GM12878 (cell line): ENCODE measurements around the gene BAX. TPM values are rescaled to one million over a fixed set of nuclear protein-coding genes. Genes with fewer than 3 reads are reported as not detected.

Source experiments
- ATAC-seq: fragments of 200-7000 bp; cut with Tn5 transposase; 3 replicates; pipeline ENCODE4 v1.9.1; 2020; ENCODE audit warnings: mild to moderate bottlenecking, moderate library complexity
- BruUV-seq: library from RNA; stranded (reverse); fragments of 400-500 nt; replicated peaks from 2 replicates; lab custom pipeline; 2021; lab: Mats Ljungman, UMichigan
- CTCF ChIA-PET: fragments of 300-600 bp; sonication (Branson Sonifier 250); formaldehyde crosslinking; extraction: SDS; loops from one replicate; lab custom pipeline; 2021; ENCODE audit warnings: inconsistent platforms; lab: Yijun Ruan, JAX
- POLR2A ChIA-PET: fragments of 350-600 bp; formaldehyde crosslinking; extraction: SDS; loops from one replicate; lab custom pipeline; 2021; ENCODE audit warnings: inconsistent platforms; lab: Charles Lee
- RAD21 ChIA-PET: fragments of 300-600 bp; sonication (Branson Sonifier 250); formaldehyde crosslinking; loops from one replicate; lab custom pipeline; 2023; ENCODE audit warnings: antibody characterized with exemption; ENCODE audit not compliant: unreplicated experiment; lab: Charles Lee
- SMC1A ChIA-PET: fragments of 300-600 bp; sonication (Branson Sonifier 250); formaldehyde crosslinking; loops from one replicate; lab custom pipeline; 2023; ENCODE audit not compliant: unreplicated experiment, uncharacterized antibody; lab: Charles Lee
- DNase-seq: peaks from one replicate; pipeline ENCODE4 v3.0.0-alpha.2; 2011; ENCODE audit warnings: low read depth, low spot score
- FAIRE-seq: peaks from 3 replicates; lab custom pipeline; 2011; peaks lifted over from hg19 to GRCh38; lab: Jason Lieb, UNC
- H2AFZ ChIP-seq: 2 replicates; pipeline ENCODE4 v1.6.0; 2011; ENCODE audit warnings: low read depth, low read length, control low read depth; ENCODE audit not compliant: control insufficient read depth
- H3K27ac ChIP-seq: 2 replicates; pipeline ENCODE4 v1.5.1; 2011; ENCODE audit warnings: control low read depth; ENCODE audit not compliant: control insufficient read depth, insufficient read depth
- H3K27me3 ChIP-seq, 2 experiments: replicated peaks in 1 of 2; 2 replicates each; pipeline versions ENCODE4 v1.6.0 to v1.6.1; 2011; ENCODE audit warnings: low read length in 1 of 2; ENCODE audit not compliant: control insufficient read depth in 2 of 2, insufficient read depth in 2 of 2
- H3K36me3 ChIP-seq, 2 experiments: 2 replicates each; pipeline ENCODE4 v1.5.1; 2011; ENCODE audit warnings: low read length in 1 of 2; ENCODE audit not compliant: control insufficient read depth in 2 of 2, insufficient read depth in 2 of 2
- H3K4me1 ChIP-seq: 2 replicates; pipeline ENCODE4 v1.6.1; 2011; ENCODE audit warnings: mild to moderate bottlenecking, low read length, moderate library complexity, mixed read lengths; ENCODE audit not compliant: control insufficient read depth, insufficient read depth
- H3K4me2 ChIP-seq: 2 replicates; pipeline ENCODE4 v1.6.0; 2011; ENCODE audit warnings: control low read depth; ENCODE audit not compliant: control insufficient read depth, insufficient read depth
- H3K4me3 ChIP-seq: fragments of 200-600 bp; sonication (generic); 2 replicates; pipeline ENCODE4 v1.5.1; 2016
- H3K79me2 ChIP-seq: 2 replicates; pipeline ENCODE4 v1.6.0; 2011; ENCODE audit warnings: low read length; ENCODE audit not compliant: control insufficient read depth, insufficient read depth
- H3K9ac ChIP-seq: 2 replicates; pipeline ENCODE4 v1.8.0; 2011; ENCODE audit warnings: low read length, control low read depth, mixed read lengths; ENCODE audit not compliant: control insufficient read depth, insufficient read depth
- H3K9me3 ChIP-seq: replicated peaks from 3 replicates; pipeline ENCODE4 v1.5.1; 2011; ENCODE audit warnings: mild to moderate bottlenecking, low read length; ENCODE audit not compliant: control insufficient read depth, insufficient read depth
- H4K20me1 ChIP-seq: 2 replicates; pipeline ENCODE4 v1.6.0; 2011; ENCODE audit not compliant: control insufficient read depth, insufficient read depth
- BCL11A ChIP-seq: IDR thresholded peaks from 2 replicates; pipeline ENCODE4 v1.6.1; 2011; ENCODE audit warnings: low read depth, low read length
- CREB1 ChIP-seq: IDR thresholded peaks from 2 replicates; pipeline ENCODE4 v1.6.1; 2012; ENCODE audit warnings: low read depth, mild to moderate bottlenecking, inconsistent platforms
- JUND ChIP-seq: IDR thresholded peaks from 2 replicates; pipeline ENCODE4 v1.6.1; 2012; ENCODE audit warnings: low read depth, mild to moderate bottlenecking, low read length, improper control_type of control experiment, moderate library complexity
- MEF2A ChIP-seq: IDR thresholded peaks from 2 replicates; pipeline ENCODE4 v1.6.1; 2011; ENCODE audit warnings: low read depth, mild to moderate bottlenecking, low read length, moderate library complexity; ENCODE audit not compliant: insufficient read depth
- RAD21 ChIP-seq: IDR thresholded peaks from 2 replicates; pipeline ENCODE4 v1.6.1; 2011; ENCODE audit warnings: mild to moderate bottlenecking, low read depth, low read length, moderate library complexity; ENCODE audit not compliant: insufficient read depth
- SMAD1 ChIP-seq: fragments of 450-650 bp; IDR thresholded peaks from 2 replicates; pipeline ENCODE4 v1.6.1; 2018; ENCODE audit warnings: mild to moderate bottlenecking, low read depth; ENCODE audit not compliant: partially characterized antibody
- SMARCA5 ChIP-seq: fragments of 450-650 bp; IDR thresholded peaks from 2 replicates; pipeline ENCODE4 v1.6.1; 2017; ENCODE audit warnings: mild to moderate bottlenecking
- SRF ChIP-seq, 2 experiments: IDR thresholded peaks; 2 replicates each; pipeline ENCODE4 v1.6.1; 2011; ENCODE audit warnings: low read depth in 2 of 2, low read length in 2 of 2, mild to moderate bottlenecking in 1 of 2, moderate library complexity in 1 of 2
- STAT1 ChIP-seq: fragments of 450-650 bp; conservative IDR thresholded peaks from 2 replicates; pipeline ENCODE4 v1.6.1; 2014; ENCODE audit warnings: antibody characterized with exemption, mild to moderate bottlenecking
- SUZ12 ChIP-seq: fragments of 200-600 bp; sonication (generic); IDR thresholded peaks from one replicate; pipeline ENCODE4 v1.6.1; 2018; ENCODE audit warnings: antibody characterized with exemption, mild to moderate bottlenecking; ENCODE audit not compliant: unreplicated experiment
- TBL1XR1 ChIP-seq: IDR thresholded peaks from 2 replicates; pipeline ENCODE4 v1.6.1; 2012; ENCODE audit warnings: low read depth, low read length, improper control_type of control experiment
- ZNF217 ChIP-seq: fragments of 450-650 bp; IDR thresholded peaks from 2 replicates; pipeline ENCODE4 v1.6.1; 2017; ENCODE audit warnings: antibody characterized with exemption, mild to moderate bottlenecking
- WGBS: methylation state at CpG from one replicate; pipeline ENCODE4 v1.1.6; 2016; ENCODE audit warnings: low lambda C conversion rate; ENCODE audit not compliant: insufficient replicate concordance, insufficient coverage; ENCODE audit errors: missing lambda C conversion rate; 5-methylcytosine and 5-hydroxymethylcytosine counted together
- in situ Hi-C: fragments of 300-500 bp; cut with MboI; formaldehyde crosslinking; loops from 9 replicates; pipeline ENCODE4 v1.14.3; 2018; ENCODE audit warnings: mixed read lengths
- intact Hi-C: fragments of 100-400 bp; cut with micrococcal nuclease; formaldehyde crosslinking; loops from one replicate; pipeline ENCODE4 v1.14.2; 2022; ENCODE audit not compliant: unreplicated experiment
- polyA plus RNA-seq, 11 experiments: library from polyadenylated mRNA; depleted of rRNA in 4 of 11; unstranded in 6 of 11; stranded (reverse) in 5 of 11; fragments of >200 nt; fragmentation: Nextera tagmentation in 4 of 11; fragmentation: Illumina TruSeq in 1 of 11; extraction: Ambion mirVana in 4 of 11; extraction: Trizol in 1 of 11; gene quantifications; 1 replicate in 1 of 11; 2 replicates in 10 of 11; pipeline versions ENCODE4 v1.2.1 to v1.2.3, GENCODE V29; 2011 to 2016; ENCODE audit warnings: inconsistent platforms in 2 of 11, missing spikeins in 2 of 11, low read depth in 1 of 11
- total RNA-seq, 4 experiments: library from RNA; depleted of rRNA in 3 of 4; stranded (reverse); fragments of >200 nt in 3 of 4; fragmentation: Illumina TruSeq in 1 of 4; extraction: Trizol in 1 of 4; gene quantifications; 2 replicates each; pipeline versions ENCODE4 v1.2.1 to v1.2.3, GENCODE V29; 2013 to 2021
- TF ChIP-seq, protein P1 (sequence below): fragments of 450-650 bp; IDR thresholded peaks from 2 replicates; pipeline ENCODE4 v1.6.1; 2014; ENCODE audit warnings: mild to moderate bottlenecking
- TF ChIP-seq, protein P2 (sequence below): IDR thresholded peaks from 2 replicates; pipeline ENCODE4 v1.6.1; 2012; ENCODE audit warnings: low read depth, low read length, improper control_type of control experiment
- TF ChIP-seq, protein P3 (sequence below): fragments of 450-650 bp; formaldehyde crosslinking; IDR thresholded peaks from 2 replicates; pipeline ENCODE4 v1.4.0; 2020; ENCODE audit warnings: mild to moderate bottlenecking, moderate library complexity
- TF ChIP-seq, protein P4 (sequence below): fragments of 450-650 bp; IDR thresholded peaks from 2 replicates; pipeline ENCODE4 v1.6.1; 2017; ENCODE audit warnings: antibody characterized with exemption, mild to moderate bottlenecking, moderate library complexity

BAX gene
- total and polyA plus RNA-seq, 10 of the 15 experiments (the other 5 are each of a cell fraction or from before 2014, with no cell fraction given), result 7.2 to 221 (median 137) TPM

DNA sequence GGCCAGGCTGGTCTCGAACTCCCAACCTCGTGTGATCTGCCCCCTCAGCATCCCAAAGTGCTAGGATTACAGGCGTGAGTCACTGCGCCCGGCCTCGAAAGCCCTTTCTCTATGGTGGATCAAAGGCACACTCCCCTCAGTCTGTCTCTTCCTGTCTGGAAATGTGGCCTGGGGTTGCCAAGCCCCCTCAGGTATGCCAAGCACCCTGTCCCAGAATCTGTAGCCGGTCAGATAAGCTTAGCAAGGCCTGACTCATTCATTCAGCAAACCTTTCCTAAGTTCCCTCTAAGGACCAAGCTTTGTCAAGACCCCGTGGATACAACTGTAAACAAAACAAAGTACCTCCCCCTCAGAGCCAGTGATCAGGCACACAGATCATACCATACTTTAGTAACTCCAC lies 40.5 kb upstream of the BAX start:
- intact Hi-C loops (no loop called here), in situ Hi-C loops (no loop called here)
- TF ChIP-seq, protein P1, sequence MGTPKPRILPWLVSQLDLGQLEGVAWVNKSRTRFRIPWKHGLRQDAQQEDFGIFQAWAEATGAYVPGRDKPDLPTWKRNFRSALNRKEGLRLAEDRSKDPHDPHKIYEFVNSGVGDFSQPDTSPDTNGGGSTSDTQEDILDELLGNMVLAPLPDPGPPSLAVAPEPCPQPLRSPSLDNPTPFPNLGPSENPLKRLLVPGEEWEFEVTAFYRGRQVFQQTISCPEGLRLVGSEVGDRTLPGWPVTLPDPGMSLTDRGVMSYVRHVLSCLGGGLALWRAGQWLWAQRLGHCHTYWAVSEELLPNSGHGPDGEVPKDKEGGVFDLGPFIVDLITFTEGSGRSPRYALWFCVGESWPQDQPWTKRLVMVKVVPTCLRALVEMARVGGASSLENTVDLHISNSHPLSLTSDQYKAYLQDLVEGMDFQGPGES, result no peak
- TF ChIP-seq, protein P2, sequence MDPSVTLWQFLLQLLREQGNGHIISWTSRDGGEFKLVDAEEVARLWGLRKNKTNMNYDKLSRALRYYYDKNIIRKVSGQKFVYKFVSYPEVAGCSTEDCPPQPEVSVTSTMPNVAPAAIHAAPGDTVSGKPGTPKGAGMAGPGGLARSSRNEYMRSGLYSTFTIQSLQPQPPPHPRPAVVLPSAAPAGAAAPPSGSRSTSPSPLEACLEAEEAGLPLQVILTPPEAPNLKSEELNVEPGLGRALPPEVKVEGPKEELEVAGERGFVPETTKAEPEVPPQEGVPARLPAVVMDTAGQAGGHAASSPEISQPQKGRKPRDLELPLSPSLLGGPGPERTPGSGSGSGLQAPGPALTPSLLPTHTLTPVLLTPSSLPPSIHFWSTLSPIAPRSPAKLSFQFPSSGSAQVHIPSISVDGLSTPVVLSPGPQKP, result no peak
- TF ChIP-seq SMAD1 (no peak), SRF (IDR thresholded peaks at IDR 0.05; ENCODE audit: low read depth in 2 of 2, low read length in 2 of 2) (no peak), JUND (no peak), STAT1 (no peak), RAD21 (no peak), BCL11A (no peak), CREB1 (no peak), ZNF217 (no peak), TBL1XR1 (no peak), SUZ12 (no peak), MEF2A (no peak), SMARCA5 (no peak)
- TF ChIP-seq, protein P3, sequence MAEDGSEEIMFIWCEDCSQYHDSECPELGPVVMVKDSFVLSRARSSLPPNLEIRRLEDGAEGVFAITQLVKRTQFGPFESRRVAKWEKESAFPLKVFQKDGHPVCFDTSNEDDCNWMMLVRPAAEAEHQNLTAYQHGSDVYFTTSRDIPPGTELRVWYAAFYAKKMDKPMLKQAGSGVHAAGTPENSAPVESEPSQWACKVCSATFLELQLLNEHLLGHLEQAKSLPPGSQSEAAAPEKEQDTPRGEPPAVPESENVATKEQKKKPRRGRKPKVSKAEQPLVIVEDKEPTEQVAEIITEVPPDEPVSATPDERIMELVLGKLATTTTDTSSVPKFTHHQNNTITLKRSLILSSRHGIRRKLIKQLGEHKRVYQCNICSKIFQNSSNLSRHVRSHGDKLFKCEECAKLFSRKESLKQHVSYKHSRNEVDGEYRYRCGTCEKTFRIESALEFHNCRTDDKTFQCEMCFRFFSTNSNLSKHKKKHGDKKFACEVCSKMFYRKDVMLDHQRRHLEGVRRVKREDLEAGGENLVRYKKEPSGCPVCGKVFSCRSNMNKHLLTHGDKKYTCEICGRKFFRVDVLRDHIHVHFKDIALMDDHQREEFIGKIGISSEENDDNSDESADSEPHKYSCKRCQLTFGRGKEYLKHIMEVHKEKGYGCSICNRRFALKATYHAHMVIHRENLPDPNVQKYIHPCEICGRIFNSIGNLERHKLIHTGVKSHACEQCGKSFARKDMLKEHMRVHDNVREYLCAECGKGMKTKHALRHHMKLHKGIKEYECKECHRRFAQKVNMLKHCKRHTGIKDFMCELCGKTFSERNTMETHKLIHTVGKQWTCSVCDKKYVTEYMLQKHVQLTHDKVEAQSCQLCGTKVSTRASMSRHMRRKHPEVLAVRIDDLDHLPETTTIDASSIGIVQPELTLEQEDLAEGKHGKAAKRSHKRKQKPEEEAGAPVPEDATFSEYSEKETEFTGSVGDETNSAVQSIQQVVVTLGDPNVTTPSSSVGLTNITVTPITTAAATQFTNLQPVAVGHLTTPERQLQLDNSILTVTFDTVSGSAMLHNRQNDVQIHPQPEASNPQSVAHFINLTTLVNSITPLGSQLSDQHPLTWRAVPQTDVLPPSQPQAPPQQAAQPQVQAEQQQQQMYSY (CRISPR knock-in tag), result no peak
- TF ChIP-seq, protein P4, sequence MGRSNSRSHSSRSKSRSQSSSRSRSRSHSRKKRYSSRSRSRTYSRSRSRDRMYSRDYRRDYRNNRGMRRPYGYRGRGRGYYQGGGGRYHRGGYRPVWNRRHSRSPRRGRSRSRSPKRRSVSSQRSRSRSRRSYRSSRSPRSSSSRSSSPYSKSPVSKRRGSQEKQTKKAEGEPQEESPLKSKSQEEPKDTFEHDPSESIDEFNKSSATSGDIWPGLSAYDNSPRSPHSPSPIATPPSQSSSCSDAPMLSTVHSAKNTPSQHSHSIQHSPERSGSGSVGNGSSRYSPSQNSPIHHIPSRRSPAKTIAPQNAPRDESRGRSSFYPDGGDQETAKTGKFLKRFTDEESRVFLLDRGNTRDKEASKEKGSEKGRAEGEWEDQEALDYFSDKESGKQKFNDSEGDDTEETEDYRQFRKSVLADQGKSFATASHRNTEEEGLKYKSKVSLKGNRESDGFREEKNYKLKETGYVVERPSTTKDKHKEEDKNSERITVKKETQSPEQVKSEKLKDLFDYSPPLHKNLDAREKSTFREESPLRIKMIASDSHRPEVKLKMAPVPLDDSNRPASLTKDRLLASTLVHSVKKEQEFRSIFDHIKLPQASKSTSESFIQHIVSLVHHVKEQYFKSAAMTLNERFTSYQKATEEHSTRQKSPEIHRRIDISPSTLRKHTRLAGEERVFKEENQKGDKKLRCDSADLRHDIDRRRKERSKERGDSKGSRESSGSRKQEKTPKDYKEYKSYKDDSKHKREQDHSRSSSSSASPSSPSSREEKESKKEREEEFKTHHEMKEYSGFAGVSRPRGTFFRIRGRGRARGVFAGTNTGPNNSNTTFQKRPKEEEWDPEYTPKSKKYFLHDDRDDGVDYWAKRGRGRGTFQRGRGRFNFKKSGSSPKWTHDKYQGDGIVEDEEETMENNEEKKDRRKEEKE, result no peak
- Histone ChIP-seq H3K36me3 (peaks cover 8 to 23% of the 10 kb centered on the region in 2 experiments), H2AFZ (no peak overlapping the region), H3K79me2 (no peaks in the 10 kb centered on the region), H3K27me3 (no peaks in the 10 kb centered on the region), H3K4me1 (peaks cover 8% of the 10 kb centered on the region), H3K9me3 (no peaks in the 10 kb centered on the region), H3K27ac (no peak overlapping the region), H3K4me2 (no peak overlapping the region), H3K9ac (no peak overlapping the region), H3K4me3 (no peak overlapping the region), H4K20me1 (no peaks in the 10 kb centered on the region)
- RAD21 ChIA-PET, result no interaction called here
- FAIRE-seq, result no peak
- no peak for ATAC-seq
- no peak for DNase-seq
- CTCF ChIA-PET, result no interaction called here
- SMC1A ChIA-PET, result no interaction called here
- no TSS peak for BruUV-seq
- POLR2A ChIA-PET, result no interaction called here
- 96% methylated on average over 8 of the region's 8 CpGs for WGBS
